ENCODE measurements around the gene EPX. TPM values are rescaled to one million over a fixed set of nuclear protein-coding genes. Genes with fewer than 3 reads are reported as not detected.

Gene EPX
- total RNA-seq, 4 donors from 2014 or later: not detected

- DNase-seq: no peak
- no peak overlapping the region for H3K27ac ChIP-seq
- H3K9me3 ChIP-seq: no peaks in the 10 kb centered on the region
- TF ChIP-seq CTCF (IDR thresholded peaks at IDR 0.05) (no peak), POLR2A (IDR thresholded peaks at IDR 0.05) (no peak)
- peaks cover 2 to 5% of the 10 kb centered on the region in 2 donors for H3K36me3 ChIP-seq
- no peak overlapping the region for H3K4me3 ChIP-seq (replicated peaks in 1 of 3)
- H3K27me3 ChIP-seq: peaks cover 3% of the 10 kb centered on the region
- WGBS, 2 donors: 76 to 91% methylated on average over 7 of the region's 7 CpGs
- intact Hi-C loops (cut with DNase I): no loop called here
- no peaks in the 10 kb centered on the region for H3K4me1 ChIP-seq
Observed at GRCh38 chr17:58202859-58203258, 10.3 kb downstream of the EPX start.

GRCh38 chr17:58204796-58205195 is 12.3 kb downstream of the EPX start:
- TF ChIP-seq POLR2A (IDR thresholded peaks at IDR 0.05): no peak
- TF ChIP-seq CTCF (IDR thresholded peaks at IDR 0.05): no peak
- no peak overlapping the region for H3K27ac ChIP-seq
- WGBS, 2 donors: 78 to 97% methylated on average over 5 of the region's 5 CpGs
- DNase-seq: no peak
- peaks cover 9 to 15% of the 10 kb centered on the region in 2 donors for H3K36me3 ChIP-seq
- H3K27me3 ChIP-seq: no peaks in the 10 kb centered on the region
- no peaks in the 10 kb centered on the region for H3K4me1 ChIP-seq
- H3K9me3 ChIP-seq: no peaks in the 10 kb centered on the region
- no peak overlapping the region for H3K4me3 ChIP-seq (replicated peaks in 1 of 3)
- intact Hi-C loops (cut with DNase I): no loop called here

GRCh38 chr17:58205936-58206335 is 13.4 kb downstream of the EPX start:
- Histone ChIP-seq H3K36me3 (peaks cover 10 to 20% of the 10 kb centered on the region in 2 donors), H3K4me3 (replicated peaks in 1 of 3) (no peak overlapping the region)
- WGBS, 2 donors: 90 to 91% methylated on average over 4 to 11 of the region's 11 CpGs

GRCh38 chr17:58207451-58207850 is 14.9 kb downstream of the EPX start:
- 87 to 95% methylated on average over 3 of the region's 3 CpGs for WGBS, 2 donors
- H3K4me1 ChIP-seq: no peaks in the 10 kb centered on the region
- H3K27me3 ChIP-seq: no peaks in the 10 kb centered on the region
- DNase-seq: no peak
- intact Hi-C loops (cut with DNase I): no loop called here
- no peaks in the 10 kb centered on the region for H3K9me3 ChIP-seq
- H3K27ac ChIP-seq: no peak overlapping the region
- no peak overlapping the region for H3K4me3 ChIP-seq (replicated peaks in 1 of 3)
- no peak for TF ChIP-seq POLR2A (IDR thresholded peaks at IDR 0.05)
- TF ChIP-seq CTCF (IDR thresholded peaks at IDR 0.05): no peak
- peaks cover 13 to 20% of the 10 kb centered on the region in 2 donors for H3K36me3 ChIP-seq

More at GRCh38 chr17:58205936-58206335, 13.4 kb downstream of the EPX start:
- no peak for DNase-seq
- H3K9me3 ChIP-seq: no peaks in the 10 kb centered on the region
- intact Hi-C loops (cut with DNase I): no loop called here
- H3K4me1 ChIP-seq: no peaks in the 10 kb centered on the region
- no peak overlapping the region for H3K27ac ChIP-seq
- TF ChIP-seq CTCF (IDR thresholded peaks at IDR 0.05) (no peak), POLR2A (IDR thresholded peaks at IDR 0.05) (no peak)
- H3K27me3 ChIP-seq: no peaks in the 10 kb centered on the region

- Histone ChIP-seq H3K4me3 (replicated peaks in 1 of 3) (no peak overlapping the region), H3K36me3 (peaks cover 15 to 20% of the 10 kb centered on the region in 2 donors), H3K9me3 (no peaks in the 10 kb centered on the region), H3K27ac (no peak overlapping the region), H3K27me3 (no peaks in the 10 kb centered on the region), H3K4me1 (no peaks in the 10 kb centered on the region)
- intact Hi-C loops (cut with DNase I): no loop called here
- TF ChIP-seq CTCF (IDR thresholded peaks at IDR 0.05) (no peak), POLR2A (IDR thresholded peaks at IDR 0.05) (no peak)
- WGBS, 2 donors: 93 to 96% methylated on average over 5 of the region's 5 CpGs
- DNase-seq: no peak
Observed at GRCh38 chr17:58208344-58208743, 15.8 kb downstream of the EPX start.
